Panc1 (cell line): ENCODE measurements around the gene USH2A. TPM values are rescaled to one million over a fixed set of nuclear protein-coding genes. Genes with fewer than 3 reads are reported as not detected.

Experiments used
- ATAC-seq: fragments of 200-7000 bp; cut with Tn5 transposase; 2 replicates; pipeline ENCODE4 v1.9.1; 2020; ENCODE audit warnings: mild to moderate bottlenecking, moderate library complexity
- BruUV-seq: library from RNA; stranded (reverse); fragments of 400-500 nt; replicated peaks from 2 replicates; lab custom pipeline; 2021; lab: Mats Ljungman, UMichigan
- CTCF ChIA-PET: fragments of 300-600 bp; sonication (Branson Sonifier 250); formaldehyde crosslinking; loops from one replicate; lab custom pipeline; 2022; ENCODE audit warnings: antibody characterized with exemption; lab: Charles Lee
- POLR2A ChIA-PET: fragments of 300-600 bp; sonication (Branson Sonifier 250); formaldehyde crosslinking; loops from one replicate; lab custom pipeline; 2022; ENCODE audit warnings: antibody characterized with exemption; lab: Charles Lee
- DNase-seq: peaks from one replicate; pipeline ENCODE4 v3.0.0-alpha.2; 2010; ENCODE audit warnings: low read depth, low spot score
- H3K27ac ChIP-seq: 2 replicates; pipeline ENCODE4 v1.5.1; 2011; ENCODE audit warnings: mild to moderate bottlenecking, low read length, inconsistent platforms
- H3K27me3 ChIP-seq: fragments of 200-500 bp; sonication (Bioruptor generic); 2 replicates; pipeline ENCODE4 v1.6.0; 2014; ENCODE audit warnings: low read length, inconsistent platforms; ENCODE audit not compliant: control insufficient read depth, insufficient read depth
- H3K36me3 ChIP-seq: fragments of 200-500 bp; sonication (Bioruptor generic); 2 replicates; pipeline ENCODE4 v1.5.1; 2014; ENCODE audit warnings: inconsistent platforms, mild to moderate bottlenecking, low read length, moderate library complexity; ENCODE audit not compliant: control insufficient read depth, insufficient read depth
- H3K4me1 ChIP-seq: 2 replicates; pipeline ENCODE4 v1.5.1; 2011; ENCODE audit warnings: inconsistent platforms, mild to moderate bottlenecking, low read length, moderate library complexity; ENCODE audit not compliant: control insufficient read depth, insufficient read depth
- H3K4me3 ChIP-seq, 2 experiments: 2 replicates each; pipeline ENCODE4 v1.5.1; 2011 to 2012; ENCODE audit warnings: low read depth in 2 of 2, low read length in 2 of 2, mild to moderate bottlenecking in 2 of 2, inconsistent platforms in 1 of 2, moderate library complexity in 1 of 2
- H3K9me3 ChIP-seq: fragments of 200-500 bp; sonication (Bioruptor generic); 2 replicates; pipeline ENCODE4 v1.5.1; 2014; ENCODE audit warnings: low read depth, mild to moderate bottlenecking, inconsistent platforms, low read length, moderate library complexity; ENCODE audit not compliant: control insufficient read depth, insufficient read depth
- CTCF ChIP-seq: fragments of 450-650 bp; IDR thresholded peaks from 2 replicates; pipeline ENCODE4 v1.5.1; 2017; ENCODE audit warnings: mild to moderate bottlenecking
- POLR2AphosphoS5 ChIP-seq: IDR thresholded peaks from 2 replicates; pipeline ENCODE4 v1.6.1; 2012; ENCODE audit warnings: mild to moderate bottlenecking, low read depth, low read length, moderate library complexity
- REST ChIP-seq, 2 experiments: IDR thresholded peaks; 2 replicates each; pipeline ENCODE4 v1.6.1; 2011 to 2012; ENCODE audit warnings: low read depth in 2 of 2, control low read depth in 1 of 2, low read length in 1 of 2, mild to moderate bottlenecking in 1 of 2, moderate library complexity in 1 of 2; ENCODE audit not compliant: insufficient read depth in 1 of 2
- SIN3A ChIP-seq: IDR thresholded peaks from 2 replicates; pipeline ENCODE4 v1.6.1; 2012; ENCODE audit warnings: low read depth, mild to moderate bottlenecking, low read length, moderate library complexity, borderline replicate concordance; ENCODE audit not compliant: insufficient read depth
- TCF7L2 ChIP-seq: IDR thresholded peaks from 2 replicates; pipeline ENCODE4 v1.6.1; 2011; ENCODE audit warnings: mild to moderate bottlenecking, low read depth, low read length, inconsistent platforms
- in situ Hi-C: cut with HindIII; loops from 2 replicates; pipeline ENCODE4 v1.10.0; 2016; ENCODE audit warnings: low sequenced_read_pairs, low pct_unique_long_range_greater_than_20kb
- intact Hi-C: fragments of 100-400 bp; cut with micrococcal nuclease; formaldehyde crosslinking; loops from one replicate; pipeline ENCODE4 v1.10.0; 2022; ENCODE audit not compliant: unreplicated experiment
- total RNA-seq: library from RNA; stranded (reverse); gene quantifications from one replicate; pipeline ENCODE4 v1.2.1, GENCODE V29; 2021; ENCODE audit not compliant: unreplicated experiment

The USH2A gene
- total RNA-seq, 1 experiment from 2014 or later: not detected

GRCh38 chr1:216323344-216323743, 99.9 kb downstream of the USH2A start:
- intact Hi-C loops (no loop called here), in situ Hi-C loops (no loop called here)
- TF ChIP-seq POLR2AphosphoS5 (no peak), CTCF (no peak), SIN3A (no peak), TCF7L2 (no peak), REST (IDR thresholded peaks at IDR 0.05; ENCODE audit: insufficient read depth in 1 of 2, low read depth in 2 of 2, low read length in 1 of 2) (no peak)
- Histone ChIP-seq H3K27ac (no peak overlapping the region), H3K9me3 (0 out of 2 replicates have a peak, but pooled peaks cover 2% of the 10 kb centered on the region), H3K27me3 (no peaks in the 10 kb centered on the region), H3K4me3 (no peak overlapping the region), H3K4me1 (no peaks in the 10 kb centered on the region), H3K36me3 (no peaks in the 10 kb centered on the region)
- BruUV-seq: no TSS peak
- ATAC-seq: no peak
- DNase-seq: no peak
- ChIA-PET CTCF (no interaction called here), POLR2A (no interaction called here)

GRCh38 chr1:216314379-216315095, 108.7 kb downstream of the USH2A start:
- BruUV-seq: no TSS peak
- Histone ChIP-seq H3K36me3 (no peaks in the 10 kb centered on the region), H3K27me3 (no peaks in the 10 kb centered on the region), H3K27ac (no peak overlapping the region), H3K4me1 (no peaks in the 10 kb centered on the region), H3K4me3 (no peak overlapping the region), H3K9me3 (0 out of 2 replicates have a peak, but pooled peaks cover 2% of the 10 kb centered on the region)
- ATAC-seq (no peak), DNase-seq (no peak)
- no peak for TF ChIP-seq CTCF
- TF ChIP-seq POLR2AphosphoS5: no peak
- TF ChIP-seq TCF7L2: no peak
- TF ChIP-seq REST (IDR thresholded peaks at IDR 0.05; ENCODE audit: insufficient read depth in 1 of 2, low read depth in 2 of 2, low read length in 1 of 2): no peak
- no peak for TF ChIP-seq SIN3A
- intact Hi-C loops: no loop called here
- ChIA-PET POLR2A (no interaction called here), CTCF (no interaction called here)
- in situ Hi-C loops: no loop called here
